ENCODE data around the gene HSF5. TPM values are rescaled to one million over a fixed set of nuclear protein-coding genes. Genes with fewer than 3 reads are reported as not detected.
A peak's percentile ranks its signal among the peaks of the same experiment; 100 is the strongest.

The HSF5 gene
- total and polyA plus RNA-seq, 2 of the 13 experiments (the other 11 are each of a cell fraction or from before 2014, with no cell fraction given): not detected

- 0 out of 2 replicates have a peak, but pooled peaks have one; percentile 42 for TF ChIP-seq TGIF2 (CRISPR knock-in tag; IDR thresholded peaks at IDR 0.05)
- no peak for TF ChIP-seq ZNF329 (CRISPR knock-in tag; IDR thresholded peaks at IDR 0.05; ENCODE audit: low read depth)
- no peak for TF ChIP-seq ZNF33B (CRISPR knock-in tag; IDR thresholded peaks at IDR 0.05)
- TF ChIP-seq FOXA1 (IDR thresholded peaks at IDR 0.05): no peak
- 0 out of 2 replicates have a peak, but pooled peaks have one; percentile 11 for TF ChIP-seq FOXA1 (CRISPR knock-in tag; IDR thresholded peaks at IDR 0.05)
- TF ChIP-seq ZNF775 (CRISPR knock-in tag; IDR thresholded peaks at IDR 0.05; ENCODE audit: borderline replicate concordance): no peak
- TF ChIP-seq ZBTB26 (CRISPR knock-in tag; IDR thresholded peaks at IDR 0.05; ENCODE audit: borderline replicate concordance): 0 out of 2 replicates have a peak, but pooled peaks have one; percentile 23
- no peak for TF ChIP-seq TIGD3 (CRISPR knock-in tag; IDR thresholded peaks at IDR 0.05; ENCODE audit: borderline replicate concordance)
- TF ChIP-seq SIN3A (IDR thresholded peaks at IDR 0.05; ENCODE audit: borderline replicate concordance, low read depth, low read length): 0 out of 2 replicates have a peak, but pooled peaks have one; percentile 59
- TF ChIP-seq CBFB (CRISPR knock-in tag; IDR thresholded peaks at IDR 0.05): no peak
- TF ChIP-seq CTCF (CRISPR knock-in tag; IDR thresholded peaks at IDR 0.05): no peak
- TF ChIP-seq MLX (CRISPR knock-in tag; IDR thresholded peaks at IDR 0.05): no peak
- no peak for TF ChIP-seq NONO (IDR thresholded peaks at IDR 0.05)
- TF ChIP-seq NONO (CRISPR knock-in tag; conservative IDR thresholded peaks at IDR 0.05): no peak
- no peak for TF ChIP-seq KDM3A (CRISPR knock-in tag; IDR thresholded peaks at IDR 0.05; ENCODE audit: low read depth)
- 0 out of 2 replicates have a peak, but pooled peaks have one; percentile 22 for TF ChIP-seq RARA (CRISPR knock-in tag; IDR thresholded peaks at IDR 0.05)
- no peak for TF ChIP-seq MED13 (CRISPR knock-in tag; IDR thresholded peaks at IDR 0.05)
- no peak for TF ChIP-seq ZNF383 (CRISPR knock-in tag; IDR thresholded peaks at IDR 0.05; ENCODE audit: borderline replicate concordance)
- no peak for TF ChIP-seq ZNF510 (CRISPR knock-in tag; IDR thresholded peaks at IDR 0.05; ENCODE audit: low read depth)
- no peak for TF ChIP-seq SP140L (CRISPR knock-in tag; IDR thresholded peaks at IDR 0.05; ENCODE audit: borderline replicate concordance)
- TF ChIP-seq EED (CRISPR knock-in tag; IDR thresholded peaks at IDR 0.05): no peak
- no peak for TF ChIP-seq POGZ (CRISPR knock-in tag; IDR thresholded peaks at IDR 0.05)
- no peak for TF ChIP-seq ZBTB7B (CRISPR knock-in tag; IDR thresholded peaks at IDR 0.05)
- no peak for TF ChIP-seq TCF12 (IDR thresholded peaks at IDR 0.05)
- TF ChIP-seq TCF12 (CRISPR knock-in tag; IDR thresholded peaks at IDR 0.05): no peak
- no peak for TF ChIP-seq ZUFSP (CRISPR knock-in tag; IDR thresholded peaks at IDR 0.05; ENCODE audit: borderline replicate concordance)
- TF ChIP-seq MLLT10 (CRISPR knock-in tag; IDR thresholded peaks at IDR 0.05): peak; percentile 18; the same call in 1 of the 2 replicates
Observed at GRCh38 chr17:58414596-58414997, 73.6 kb downstream of the HSF5 start (continued).

All from HepG2 (cell line).